GM18951 (cell line): Measurements from ENCODE around the gene SAMD11.

Source experiments
- POLR2A ChIP-seq: IDR thresholded peaks from 4 replicates; pipeline ENCODE4 v1.6.1; 2011; ENCODE audit warnings: mild to moderate bottlenecking; ENCODE audit not compliant: insufficient read length, insufficient read depth; ENCODE audit errors: extremely low read depth
- in situ Hi-C: fragments of 300-500 bp; cut with MboI; formaldehyde crosslinking; loops from one replicate; pipeline ENCODE4 v1.12.0; 2022; ENCODE audit warnings: low sequenced_read_pairs, mixed read lengths, inconsistent platforms; ENCODE audit not compliant: unreplicated experiment

SAMD11 gene

DNA sequence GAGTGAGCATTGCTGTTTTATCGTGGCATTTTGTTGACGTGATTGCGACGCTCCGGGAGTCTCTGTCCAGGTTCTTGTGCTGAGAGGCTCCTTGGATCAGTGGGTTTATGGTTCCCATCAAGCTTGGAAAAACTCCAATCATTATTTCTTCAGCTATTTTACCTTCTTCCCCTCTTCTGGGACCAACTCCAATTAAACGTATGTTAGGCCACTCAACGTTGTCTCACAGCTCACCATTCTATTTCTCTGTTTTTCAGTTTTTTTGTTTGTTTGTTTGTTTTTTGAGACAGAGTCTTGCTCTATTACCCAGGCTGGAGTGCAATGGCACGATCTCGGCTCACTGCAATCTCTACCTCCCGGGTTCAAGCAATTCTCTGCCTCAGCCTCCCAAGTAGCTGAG is 68.2 kb downstream of the SAMD11 start:
- TF ChIP-seq POLR2A: no peak
- in situ Hi-C loops: no loop called here

- no peak for TF ChIP-seq POLR2A
- in situ Hi-C loops: no loop called here
Measured at GRCh38 chr1:992362-992761, 68.6 kb downstream of the SAMD11 start.

DNA sequence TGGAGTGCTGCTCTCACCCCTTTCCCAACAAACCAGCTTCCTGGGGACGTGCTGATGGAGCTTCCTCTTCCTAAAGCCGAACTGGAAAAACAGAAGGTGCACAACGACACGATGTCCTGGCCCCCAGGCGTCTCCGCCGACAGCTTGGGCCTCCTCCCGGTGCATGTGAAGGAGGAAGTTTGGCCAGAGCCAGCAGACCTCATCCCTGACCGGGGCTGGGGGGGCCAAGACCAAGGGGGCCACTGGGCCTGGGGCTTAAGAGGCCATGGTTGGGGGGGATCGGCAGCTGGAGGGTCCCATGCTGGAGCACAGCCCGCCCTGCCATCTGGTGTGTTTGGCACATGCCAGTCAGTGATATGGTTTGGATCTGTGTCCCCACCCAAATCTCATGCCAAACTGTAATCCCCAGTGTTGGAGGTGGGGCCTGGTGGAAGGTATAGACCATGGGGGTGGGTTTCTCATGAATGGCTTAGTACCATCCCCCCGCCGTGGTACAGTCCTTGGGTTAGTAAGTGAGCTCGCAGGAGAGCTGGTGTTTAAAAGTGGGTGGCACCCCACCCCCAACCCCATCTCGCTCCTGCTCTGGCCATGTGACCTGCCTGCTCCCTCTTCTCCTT is 69.8 kb downstream of the SAMD11 start:
- TF ChIP-seq POLR2A: no peak
- in situ Hi-C loops: no loop called here
